HEK293 (cell line): ENCODE measurements around the gene FZR1.

Experiments used
- CTCF ChIA-PET: fragments of 350-600 bp; formaldehyde crosslinking; extraction: SDS; loops from one replicate; lab custom pipeline; 2021; ENCODE audit warnings: antibody characterized with exemption; lab: Yijun Ruan, JAX
- POLR2A ChIA-PET: fragments of 300-600 bp; formaldehyde crosslinking; extraction: SDS; loops from one replicate; lab custom pipeline; 2020; ENCODE audit warnings: antibody characterized with exemption, inconsistent platforms; lab: Yijun Ruan, JAX
- H3K27ac ChIP-seq: fragments of 200-500 bp; sonication (Bioruptor generic); 2 replicates; pipeline ENCODE4 v1.5.1; 2014; ENCODE audit warnings: low read depth, low read length, control low read depth, inconsistent platforms; ENCODE audit errors: extremely low read depth
- H3K36me3 ChIP-seq, 2 experiments: fragments of 200-500 bp in 1 of 2; sonication (Bioruptor generic) in 1 of 2; 1 replicate in 1 of 2; 2 replicates in 1 of 2; pipeline ENCODE4 v1.5.1; 2014 to 2017; ENCODE audit warnings: inconsistent platforms in 2 of 2, low read length in 2 of 2; ENCODE audit not compliant: control insufficient read depth in 2 of 2, insufficient read depth in 1 of 2
- H3K4me1 ChIP-seq: fragments of 200-500 bp; sonication (Bioruptor generic); 2 replicates; pipeline ENCODE4 v1.5.1; 2014; ENCODE audit warnings: mild to moderate bottlenecking, low read length, inconsistent platforms; ENCODE audit not compliant: control insufficient read depth, insufficient read depth
- H3K4me3 ChIP-seq: 2 replicates; pipeline ENCODE4 v1.5.1; 2011; ENCODE audit warnings: low read depth, mild to moderate bottlenecking, control low read depth, low read length, moderate library complexity
- H3K9me3 ChIP-seq: fragments of 200-500 bp; sonication (Bioruptor generic); 2 replicates; pipeline ENCODE4 v1.5.1; 2014; ENCODE audit warnings: low read depth, low read length, inconsistent platforms; ENCODE audit not compliant: control insufficient read depth, insufficient read depth
- GLIS1 ChIP-seq: fragments of 450-650 bp; formaldehyde crosslinking; IDR thresholded peaks from 2 replicates; pipeline ENCODE4 v1.5.1; 2016; ENCODE audit warnings: missing biosample characterization, missing genetic modification characterization
- GLIS2 ChIP-seq: fragments of 450-650 bp; formaldehyde crosslinking; IDR thresholded peaks from 2 replicates; pipeline ENCODE4 v1.5.1; 2016; ENCODE audit warnings: missing biosample characterization, missing genetic modification characterization
- KLF8 ChIP-seq: fragments of 450-650 bp; formaldehyde crosslinking; IDR thresholded peaks from 2 replicates; pipeline ENCODE4 v1.5.1; 2016; ENCODE audit warnings: missing biosample characterization, missing genetic modification characterization
- KLF9 ChIP-seq: fragments of 450-650 bp; formaldehyde crosslinking; IDR thresholded peaks from 2 replicates; pipeline ENCODE4 v1.5.1; 2016; ENCODE audit warnings: missing biosample characterization, missing genetic modification characterization, low read depth
- SALL2 ChIP-seq: fragments of 450-650 bp; formaldehyde crosslinking; IDR thresholded peaks from 2 replicates; pipeline ENCODE4 v1.5.0; 2017; ENCODE audit warnings: missing biosample characterization, mild to moderate bottlenecking, missing genetic modification characterization, borderline replicate concordance
- SCRT1 ChIP-seq: fragments of 450-650 bp; formaldehyde crosslinking; IDR thresholded peaks from 2 replicates; pipeline ENCODE4 v1.5.1; 2016; ENCODE audit warnings: missing biosample characterization, missing genetic modification characterization, borderline replicate concordance
- SCRT2 ChIP-seq: fragments of 450-650 bp; formaldehyde crosslinking; IDR thresholded peaks from 2 replicates; pipeline ENCODE4 v1.5.1; 2016; ENCODE audit warnings: missing biosample characterization, missing genetic modification characterization
- SP3 ChIP-seq: fragments of 450-650 bp; formaldehyde crosslinking; IDR thresholded peaks from 2 replicates; pipeline ENCODE4 v1.5.1; 2016; ENCODE audit warnings: missing biosample characterization, missing genetic modification characterization
- ZBTB10 ChIP-seq: fragments of 450-650 bp; formaldehyde crosslinking; IDR thresholded peaks from 2 replicates; pipeline ENCODE4 v1.5.1; 2016; ENCODE audit warnings: missing biosample characterization, missing genetic modification characterization
- ZBTB20 ChIP-seq: fragments of 450-650 bp; formaldehyde crosslinking; IDR thresholded peaks from 2 replicates; pipeline ENCODE4 v1.5.1; 2016; ENCODE audit warnings: missing biosample characterization, missing genetic modification characterization
- ZBTB26 ChIP-seq: fragments of 450-650 bp; formaldehyde crosslinking; optimal IDR thresholded peaks from 2 replicates; pipeline ENCODE3; 2016; ENCODE audit warnings: missing biosample characterization, mild to moderate bottlenecking, missing genetic modification characterization
- ZIC2 ChIP-seq: fragments of 450-650 bp; formaldehyde crosslinking; IDR thresholded peaks from 2 replicates; pipeline ENCODE4 v1.5.1; 2016; ENCODE audit warnings: missing biosample characterization, missing genetic modification characterization
- ZNF335 ChIP-seq: fragments of 450-650 bp; formaldehyde crosslinking; conservative IDR thresholded peaks from 2 replicates; pipeline ENCODE4 v1.5.1; 2016; ENCODE audit warnings: missing biosample characterization, missing genetic modification characterization
- ZNF391 ChIP-seq: fragments of 450-650 bp; formaldehyde crosslinking; IDR thresholded peaks from 2 replicates; pipeline ENCODE4 v1.5.1; 2016; ENCODE audit warnings: low read depth, missing biosample characterization, missing genetic modification characterization, borderline replicate concordance
- ZNF449 ChIP-seq: fragments of 450-650 bp; formaldehyde crosslinking; IDR thresholded peaks from 2 replicates; pipeline ENCODE4 v1.5.1; 2017; ENCODE audit warnings: missing biosample characterization, mild to moderate bottlenecking, missing genetic modification characterization, moderate library complexity
- ZNF488 ChIP-seq: fragments of 450-650 bp; formaldehyde crosslinking; IDR thresholded peaks from 2 replicates; pipeline ENCODE4 v1.5.1; 2016; ENCODE audit warnings: missing biosample characterization, missing genetic modification characterization
- ZNF548 ChIP-seq: fragments of 450-650 bp; formaldehyde crosslinking; IDR thresholded peaks from 2 replicates; pipeline ENCODE4 v1.5.1; 2016; ENCODE audit warnings: missing biosample characterization, missing genetic modification characterization
- ZNF558 ChIP-seq: fragments of 450-650 bp; formaldehyde crosslinking; IDR thresholded peaks from 2 replicates; pipeline ENCODE4 v1.5.1; 2016; ENCODE audit warnings: missing biosample characterization, missing genetic modification characterization
- TF ChIP-seq, protein P1 (sequence below): fragments of 450-650 bp; formaldehyde crosslinking; IDR thresholded peaks from 2 replicates; pipeline ENCODE4 v1.5.1; 2016; ENCODE audit warnings: missing biosample characterization, missing genetic modification characterization, borderline replicate concordance
- TF ChIP-seq, protein P2 (sequence below): fragments of 450-650 bp; formaldehyde crosslinking; IDR thresholded peaks from 2 replicates; pipeline ENCODE4 v1.5.1; 2016; ENCODE audit warnings: missing biosample characterization, missing genetic modification characterization
- TF ChIP-seq, protein P3 (sequence below): fragments of 450-650 bp; formaldehyde crosslinking; IDR thresholded peaks from 2 replicates; pipeline ENCODE4 v1.5.1; 2016; ENCODE audit warnings: missing biosample characterization, missing genetic modification characterization

FZR1 gene

DNA sequence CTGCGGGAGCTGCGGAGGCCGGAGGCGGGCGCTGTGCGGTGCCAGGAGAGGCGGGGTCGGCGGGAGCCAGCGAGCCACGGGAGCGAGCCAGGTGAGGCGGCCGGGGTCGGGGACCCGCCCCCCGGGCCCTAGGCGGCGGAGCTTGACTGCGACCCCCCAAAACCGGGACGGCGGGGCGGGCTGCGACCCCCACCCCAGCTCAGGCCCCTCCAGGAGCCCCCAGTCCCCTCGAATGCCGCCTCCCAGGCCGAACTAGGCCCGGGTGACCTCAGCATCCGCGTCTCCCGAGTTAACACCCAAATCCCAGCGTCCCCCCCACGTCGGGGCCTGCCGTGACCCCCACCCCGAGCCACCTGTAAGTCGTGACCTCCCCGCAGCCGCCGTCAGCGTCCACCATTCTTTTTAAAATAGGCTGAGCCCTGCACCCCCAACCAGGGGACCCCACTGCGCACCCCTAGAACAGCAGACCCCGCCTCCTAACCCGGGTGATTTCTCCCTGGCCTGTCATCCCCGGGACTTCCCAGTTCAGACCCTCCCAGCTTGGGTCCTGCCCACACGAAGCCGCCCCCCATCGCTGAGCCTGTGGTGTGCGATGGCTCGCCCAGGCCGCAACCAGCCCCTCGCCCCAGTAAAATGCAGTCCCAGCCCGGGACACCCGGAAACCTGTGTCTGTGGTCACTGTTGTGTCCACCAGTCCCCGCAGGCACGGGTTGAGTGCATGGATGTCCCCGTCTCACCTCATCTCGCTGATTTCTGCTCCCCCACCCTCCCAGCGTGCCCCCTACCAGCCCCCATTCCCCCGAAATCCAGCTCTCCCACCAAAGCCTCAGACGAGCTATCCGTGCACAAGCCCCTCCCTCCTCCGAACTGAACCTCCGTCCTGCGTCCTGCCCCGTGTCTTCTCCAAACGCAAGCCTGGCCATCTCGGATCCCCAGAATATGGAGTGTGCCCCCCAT, 551 bp downstream of the FZR1 start:
- peak overlapping the region; percentile 88 for H3K4me3 ChIP-seq
- ChIA-PET CTCF (interaction anchor here (0.8 kb wide), 1 partner anchor 34 kb away, joined by 3 read pairs; no protein-coding TSS in a partner anchor), POLR2A (interaction anchor here (0.6 to 1.0 kb wide), 3 partner anchors 15 to 265 kb away, joined by 3 to 7 read pairs (median 5); partner anchors contain the start of gene RAX2)
- peaks cover 2% of the 10 kb centered on the region; the same call in 1 of the 2 replicates for H3K4me1 ChIP-seq
- H3K9me3 ChIP-seq: no peaks in the 10 kb centered on the region
- peak overlapping the region; percentile 93 for H3K27ac ChIP-seq
- peaks cover 14 to 34% of the 10 kb centered on the region in 2 experiments; a peak in 2 of 3 replicates for H3K36me3 ChIP-seq
- peak; percentile 48 for TF ChIP-seq SP3
- TF ChIP-seq ZNF335 (tag by site-specific recombination): peak; percentile 33; the same call in 1 of the 2 replicates
- TF ChIP-seq ZNF488 (tag by site-specific recombination): no peak
- TF ChIP-seq ZBTB10 (tag by site-specific recombination): peak; percentile 98
- peak; percentile 63; the same call in 1 of the 2 replicates for TF ChIP-seq KLF8
- TF ChIP-seq SCRT1 (tag by site-specific recombination): peak; percentile 43; the same call in 1 of the 2 replicates
- TF ChIP-seq ZNF548 (tag by site-specific recombination): no peak
- no peak for TF ChIP-seq ZNF449 (tag by site-specific recombination)
- TF ChIP-seq SCRT2: peak; percentile 72
- TF ChIP-seq ZBTB20 (tag by site-specific recombination): peak; percentile 64; the same call in 1 of the 2 replicates
- TF ChIP-seq, protein P1, sequence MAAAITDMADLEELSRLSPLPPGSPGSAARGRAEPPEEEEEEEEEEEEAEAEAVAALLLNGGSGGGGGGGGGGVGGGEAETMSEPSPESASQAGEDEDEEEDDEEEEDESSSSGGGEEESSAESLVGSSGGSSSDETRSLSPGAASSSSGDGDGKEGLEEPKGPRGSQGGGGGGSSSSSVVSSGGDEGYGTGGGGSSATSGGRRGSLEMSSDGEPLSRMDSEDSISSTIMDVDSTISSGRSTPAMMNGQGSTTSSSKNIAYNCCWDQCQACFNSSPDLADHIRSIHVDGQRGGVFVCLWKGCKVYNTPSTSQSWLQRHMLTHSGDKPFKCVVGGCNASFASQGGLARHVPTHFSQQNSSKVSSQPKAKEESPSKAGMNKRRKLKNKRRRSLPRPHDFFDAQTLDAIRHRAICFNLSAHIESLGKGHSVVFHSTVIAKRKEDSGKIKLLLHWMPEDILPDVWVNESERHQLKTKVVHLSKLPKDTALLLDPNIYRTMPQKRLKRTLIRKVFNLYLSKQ (tag by site-specific recombination): no peak
- TF ChIP-seq ZBTB26 (tag by site-specific recombination): peak; percentile 52
- TF ChIP-seq GLIS2 (tag by site-specific recombination): peak; percentile 94
- peak; percentile 16; the same call in 1 of the 2 replicates for TF ChIP-seq KLF9
- TF ChIP-seq ZNF558 (tag by site-specific recombination): no peak
- TF ChIP-seq SALL2 (tag by site-specific recombination): no peak
- TF ChIP-seq ZNF391: no peak
- TF ChIP-seq, protein P2, sequence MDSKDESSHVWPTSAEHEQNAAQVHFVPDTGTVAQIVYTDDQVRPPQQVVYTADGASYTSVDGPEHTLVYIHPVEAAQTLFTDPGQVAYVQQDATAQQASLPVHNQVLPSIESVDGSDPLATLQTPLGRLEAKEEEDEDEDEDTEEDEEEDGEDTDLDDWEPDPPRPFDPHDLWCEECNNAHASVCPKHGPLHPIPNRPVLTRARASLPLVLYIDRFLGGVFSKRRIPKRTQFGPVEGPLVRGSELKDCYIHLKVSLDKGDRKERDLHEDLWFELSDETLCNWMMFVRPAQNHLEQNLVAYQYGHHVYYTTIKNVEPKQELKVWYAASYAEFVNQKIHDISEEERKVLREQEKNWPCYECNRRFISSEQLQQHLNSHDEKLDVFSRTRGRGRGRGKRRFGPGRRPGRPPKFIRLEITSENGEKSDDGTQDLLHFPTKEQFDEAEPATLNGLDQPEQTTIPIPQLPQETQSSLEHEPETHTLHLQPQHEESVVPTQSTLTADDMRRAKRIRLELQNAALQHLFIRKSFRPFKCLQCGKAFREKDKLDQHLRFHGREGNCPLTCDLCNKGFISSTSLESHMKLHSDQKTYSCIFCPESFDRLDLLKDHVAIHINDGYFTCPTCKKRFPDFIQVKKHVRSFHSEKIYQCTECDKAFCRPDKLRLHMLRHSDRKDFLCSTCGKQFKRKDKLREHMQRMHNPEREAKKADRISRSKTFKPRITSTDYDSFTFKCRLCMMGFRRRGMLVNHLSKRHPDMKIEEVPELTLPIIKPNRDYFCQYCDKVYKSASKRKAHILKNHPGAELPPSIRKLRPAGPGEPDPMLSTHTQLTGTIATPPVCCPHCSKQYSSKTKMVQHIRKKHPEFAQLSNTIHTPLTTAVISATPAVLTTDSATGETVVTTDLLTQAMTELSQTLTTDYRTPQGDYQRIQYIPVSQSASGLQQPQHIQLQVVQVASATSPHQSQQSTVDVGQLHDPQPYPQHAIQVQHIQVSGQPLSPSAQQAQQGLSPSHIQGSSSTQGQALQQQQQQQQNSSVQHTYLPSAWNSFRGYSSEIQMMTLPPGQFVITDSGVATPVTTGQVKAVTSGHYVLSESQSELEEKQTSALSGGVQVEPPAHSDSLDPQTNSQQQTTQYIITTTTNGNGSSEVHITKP (tag by site-specific recombination): no peak
- TF ChIP-seq, protein P3, sequence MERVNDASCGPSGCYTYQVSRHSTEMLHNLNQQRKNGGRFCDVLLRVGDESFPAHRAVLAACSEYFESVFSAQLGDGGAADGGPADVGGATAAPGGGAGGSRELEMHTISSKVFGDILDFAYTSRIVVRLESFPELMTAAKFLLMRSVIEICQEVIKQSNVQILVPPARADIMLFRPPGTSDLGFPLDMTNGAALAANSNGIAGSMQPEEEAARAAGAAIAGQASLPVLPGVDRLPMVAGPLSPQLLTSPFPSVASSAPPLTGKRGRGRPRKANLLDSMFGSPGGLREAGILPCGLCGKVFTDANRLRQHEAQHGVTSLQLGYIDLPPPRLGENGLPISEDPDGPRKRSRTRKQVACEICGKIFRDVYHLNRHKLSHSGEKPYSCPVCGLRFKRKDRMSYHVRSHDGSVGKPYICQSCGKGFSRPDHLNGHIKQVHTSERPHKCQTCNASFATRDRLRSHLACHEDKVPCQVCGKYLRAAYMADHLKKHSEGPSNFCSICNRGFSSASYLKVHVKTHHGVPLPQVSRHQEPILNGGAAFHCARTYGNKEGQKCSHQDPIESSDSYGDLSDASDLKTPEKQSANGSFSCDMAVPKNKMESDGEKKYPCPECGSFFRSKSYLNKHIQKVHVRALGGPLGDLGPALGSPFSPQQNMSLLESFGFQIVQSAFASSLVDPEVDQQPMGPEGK (tag by site-specific recombination): peak; percentile 57
- TF ChIP-seq GLIS1 (tag by site-specific recombination): peak; percentile 73
- peak; percentile 90 for TF ChIP-seq ZIC2 (tag by site-specific recombination)
